Suprapubic skin (tissue), 4 donors: ENCODE results near the gene PRPSAP2. TPM values are rescaled to one million over a fixed set of nuclear protein-coding genes. Genes with fewer than 3 reads are reported as not detected.

Experiments used
- DNase-seq, 2 donors: peaks; one replicate each; pipeline ENCODE4 v3.0.0-alpha.2; 2019; ENCODE audit warnings: low spot score in 2 of 2
- H3K27ac ChIP-seq: fragments of 200-600 bp; sonication (generic); one replicate; pipeline ENCODE4 v1.5.1; 2019
- H3K27me3 ChIP-seq: fragments of 200-600 bp; sonication (generic); one replicate; pipeline ENCODE4 v1.5.1; 2019
- H3K36me3 ChIP-seq: fragments of 200-600 bp; sonication (generic); one replicate; pipeline ENCODE4 v1.5.1; 2019
- H3K4me1 ChIP-seq: fragments of 200-600 bp; sonication (generic); one replicate; pipeline ENCODE4 v1.5.1; 2019
- H3K4me3 ChIP-seq: fragments of 200-600 bp; sonication (generic); one replicate; pipeline ENCODE4 v1.5.1; 2019; ENCODE audit warnings: mild to moderate bottlenecking
- H3K9me3 ChIP-seq: fragments of 200-600 bp; sonication (generic); one replicate; pipeline ENCODE4 v1.5.1; 2019
- CTCF ChIP-seq, 2 donors: fragments of 200-600 bp in 1 of 2; fragments of 450-650 bp in 1 of 2; sonication (generic) in 1 of 2; IDR thresholded peaks; one replicate each; pipeline ENCODE4 v1.5.1; 2016 to 2019; ENCODE audit warnings: antibody characterized with exemption in 2 of 2, mild to moderate bottlenecking in 1 of 2, moderate library complexity in 1 of 2
- EP300 ChIP-seq: sonication (generic); formaldehyde crosslinking; IDR thresholded peaks from one replicate; pipeline ENCODE4 v1.6.1; 2017; ENCODE audit warnings: antibody characterized with exemption
- POLR2A ChIP-seq, 2 donors: fragments of 450-650 bp; IDR thresholded peaks; one replicate each; pipeline ENCODE4 v1.6.1; 2017; ENCODE audit warnings: antibody characterized with exemption in 2 of 2, mild to moderate bottlenecking in 2 of 2, moderate library complexity in 2 of 2
- POLR2AphosphoS5 ChIP-seq, 3 donors: sonication (generic); formaldehyde crosslinking; IDR thresholded peaks; one replicate each; pipeline ENCODE4 v1.6.1; 2017; ENCODE audit warnings: antibody characterized with exemption in 3 of 3
- WGBS: methylation state at CpG from one replicate; pipeline ENCODE4 v1.1.5; 2018; 5-methylcytosine and 5-hydroxymethylcytosine counted together
- total RNA-seq, 4 donors: library from RNA; depleted of rRNA; stranded (reverse); fragments of >200 nt; gene quantifications; one replicate each; pipeline ENCODE4 v1.1.0, GENCODE V29; 2016

Gene PRPSAP2
- total RNA-seq, 4 donors from 2014 or later: 14.9 to 29.0 (median 22.9) TPM

GRCh38 chr17:18961634-18962493 is 103.9 kb downstream of the PRPSAP2 start:
- Histone ChIP-seq H3K27ac (no peak overlapping the region), H3K4me3 (no peak overlapping the region), H3K27me3 (no peaks in the 10 kb centered on the region), H3K4me1 (peaks cover under 1% of the 10 kb centered on the region), H3K9me3 (no peaks in the 10 kb centered on the region), H3K36me3 (no peaks in the 10 kb centered on the region)
- WGBS: 61% methylated on average over 16 of the region's 16 CpGs
- no peak for TF ChIP-seq EP300
- no peak for TF ChIP-seq POLR2A (IDR thresholded peaks at IDR 0.05)
- no peak for DNase-seq

- no peak for TF ChIP-seq EP300
- no peak for TF ChIP-seq POLR2AphosphoS5 (IDR thresholded peaks at IDR 0.05)
- no peak for TF ChIP-seq POLR2A (IDR thresholded peaks at IDR 0.05)
- TF ChIP-seq CTCF (IDR thresholded peaks at IDR 0.05): no peak
- WGBS: 78% methylated on average over 6 of the region's 6 CpGs
- Histone ChIP-seq H3K27ac (no peak overlapping the region), H3K36me3 (no peaks in the 10 kb centered on the region), H3K4me3 (no peak overlapping the region), H3K9me3 (no peaks in the 10 kb centered on the region), H3K27me3 (no peaks in the 10 kb centered on the region), H3K4me1 (peaks cover 6% of the 10 kb centered on the region)
- no peak for DNase-seq
Observed at GRCh38 chr17:18962494-18962815, 104.5 kb downstream of the PRPSAP2 start.

- 74% methylated on average over 17 of the region's 23 CpGs for WGBS
- H3K36me3 ChIP-seq: no peaks in the 10 kb centered on the region
- no peak for TF ChIP-seq POLR2AphosphoS5 (IDR thresholded peaks at IDR 0.05)
- no peak for TF ChIP-seq POLR2A (IDR thresholded peaks at IDR 0.05)
- TF ChIP-seq EP300: no peak
- DNase-seq: no peak
- no peaks in the 10 kb centered on the region for H3K9me3 ChIP-seq
- no peak overlapping the region for H3K27ac ChIP-seq
- no peak overlapping the region for H3K4me3 ChIP-seq
- no peaks in the 10 kb centered on the region for H3K27me3 ChIP-seq
- H3K4me1 ChIP-seq: peaks cover 14% of the 10 kb centered on the region
Observed at GRCh38 chr17:18963126-18964017, 105.4 kb downstream of the PRPSAP2 start.

GRCh38 chr17:18964018-18964351 is 106.1 kb downstream of the PRPSAP2 start:
- Histone ChIP-seq H3K4me3 (no peak overlapping the region), H3K27me3 (no peaks in the 10 kb centered on the region), H3K36me3 (no peaks in the 10 kb centered on the region), H3K9me3 (no peaks in the 10 kb centered on the region), H3K27ac (no peak overlapping the region), H3K4me1 (peaks cover 20% of the 10 kb centered on the region)
- 78% methylated on average over 9 of the region's 9 CpGs for WGBS
- no peak for DNase-seq
- TF ChIP-seq POLR2AphosphoS5 (IDR thresholded peaks at IDR 0.05) (no peak), EP300 (no peak)

GRCh38 chr17:18964550-18964949 is 106.6 kb downstream of the PRPSAP2 start:
- no peak for DNase-seq
- Histone ChIP-seq H3K9me3 (no peaks in the 10 kb centered on the region), H3K4me1 (peaks cover 26% of the 10 kb centered on the region), H3K27ac (no peak overlapping the region), H3K27me3 (no peaks in the 10 kb centered on the region), H3K36me3 (no peaks in the 10 kb centered on the region), H3K4me3 (no peak overlapping the region)
- no peak for TF ChIP-seq POLR2A (IDR thresholded peaks at IDR 0.05)
- TF ChIP-seq POLR2AphosphoS5 (IDR thresholded peaks at IDR 0.05): no peak
- TF ChIP-seq EP300: no peak
- no peak for TF ChIP-seq CTCF (IDR thresholded peaks at IDR 0.05)
- WGBS: 92% methylated on average over 9 of the region's 9 CpGs

- TF ChIP-seq POLR2A (IDR thresholded peaks at IDR 0.05): no peak
- Histone ChIP-seq H3K27ac (no peak overlapping the region), H3K4me1 (peaks cover 34% of the 10 kb centered on the region), H3K27me3 (no peaks in the 10 kb centered on the region), H3K4me3 (no peak overlapping the region), H3K9me3 (no peaks in the 10 kb centered on the region), H3K36me3 (peaks cover 1% of the 10 kb centered on the region)
- 78% methylated on average over 6 of the region's 14 CpGs for WGBS
- DNase-seq: no peak
Observed at GRCh38 chr17:18965530-18966236, 107.8 kb downstream of the PRPSAP2 start.
